GM23248 (cell line): Measurements from ENCODE around the gene CATSPER1. TPM values are rescaled to one million over a fixed set of nuclear protein-coding genes. Genes with fewer than 3 reads are reported as not detected.
A peak's percentile ranks its signal among the peaks of the same experiment; 100 is the strongest.

Source experiments
- DNase-seq: peaks from one replicate; pipeline ENCODE4 v3.0.0-alpha.2; 2015
- H2AFZ ChIP-seq: fragments of 200-600 bp; sonication (generic); 2 replicates; pipeline ENCODE4 v1.6.1; 2016; ENCODE audit warnings: antibody characterized with exemption
- H3F3A ChIP-seq: fragments of 200-600 bp; sonication (generic); 2 replicates; pipeline ENCODE4 v1.6.1; 2016; ENCODE audit warnings: mild to moderate bottlenecking, antibody characterized with exemption, mixed run types; ENCODE audit not compliant: insufficient read depth
- H3K27ac ChIP-seq: fragments of 200-600 bp; sonication (generic); 2 replicates; pipeline ENCODE4 v1.5.1; 2016; ENCODE audit warnings: mild to moderate bottlenecking
- H3K27me3 ChIP-seq: fragments of 200-600 bp; sonication (generic); replicated peaks from 2 replicates; pipeline ENCODE4 v1.6.1; 2016; ENCODE audit warnings: mild to moderate bottlenecking; ENCODE audit not compliant: insufficient read depth
- H3K36me3 ChIP-seq: fragments of 200-600 bp; sonication (generic); 2 replicates; pipeline ENCODE4 v1.6.1; 2016; ENCODE audit warnings: low read depth, mild to moderate bottlenecking
- H3K4me1 ChIP-seq: fragments of 200-600 bp; sonication (generic); 2 replicates; pipeline ENCODE4 v1.6.1; 2016; ENCODE audit warnings: mild to moderate bottlenecking; ENCODE audit not compliant: insufficient read depth
- H3K4me2 ChIP-seq: fragments of 200-600 bp; sonication (generic); one replicate; pipeline ENCODE4 v1.6.1; 2016; ENCODE audit warnings: mild to moderate bottlenecking; ENCODE audit not compliant: unreplicated experiment
- H3K4me3 ChIP-seq: fragments of 200-600 bp; sonication (generic); 2 replicates; pipeline ENCODE4 v1.5.1; 2016; ENCODE audit warnings: mild to moderate bottlenecking
- H3K79me2 ChIP-seq: fragments of 200-600 bp; sonication (generic); 2 replicates; pipeline ENCODE4 v1.6.1; 2016; ENCODE audit warnings: mild to moderate bottlenecking; ENCODE audit not compliant: insufficient read depth
- H3K9ac ChIP-seq: fragments of 200-600 bp; sonication (generic); 2 replicates; pipeline ENCODE4 v1.6.1; 2016; ENCODE audit warnings: mild to moderate bottlenecking
- H3K9me2 ChIP-seq: fragments of 200-600 bp; sonication (generic); 2 replicates; pipeline ENCODE4 v1.6.1; 2016; ENCODE audit warnings: mixed run types, mild to moderate bottlenecking, moderate library complexity; ENCODE audit not compliant: insufficient read depth
- H3K9me3 ChIP-seq: fragments of 200-600 bp; sonication (generic); one replicate; pipeline ENCODE4 v1.6.1; 2017; ENCODE audit warnings: low read depth
- H4K20me1 ChIP-seq: fragments of 200-600 bp; sonication (generic); 2 replicates; pipeline ENCODE4 v1.6.0; 2016; ENCODE audit not compliant: insufficient read depth
- EZH2 ChIP-seq: fragments of 200-600 bp; sonication (generic); IDR thresholded peaks from 2 replicates; pipeline ENCODE4 v1.6.1; 2018; ENCODE audit warnings: antibody characterized with exemption, mild to moderate bottlenecking; ENCODE audit not compliant: insufficient read depth, poor library complexity, severe bottlenecking
- EZH2phosphoT487 ChIP-seq: fragments of 200-600 bp; sonication (generic); IDR thresholded peaks from 2 replicates; pipeline ENCODE4 v1.6.1; 2018; ENCODE audit warnings: antibody characterized with exemption, moderate library complexity, mild to moderate bottlenecking, low read depth; ENCODE audit not compliant: insufficient read depth
- WGBS, 2 experiments: methylation state at CpG; one replicate each; pipeline ENCODE4 v1.1.6; 2015 to 2017; ENCODE audit warnings: low lambda C conversion rate in 2 of 2, low coverage in 1 of 2; ENCODE audit errors: missing lambda C conversion rate in 2 of 2; 5-methylcytosine and 5-hydroxymethylcytosine counted together
- in situ Hi-C: fragments of 300-500 bp; cut with MboI; formaldehyde crosslinking; loops from 2 replicates; pipeline ENCODE4 v1.15.0; 2020
- polyA plus RNA-seq: library from polyadenylated mRNA; unstranded; fragments of >200 nt; fragmentation: Nextera tagmentation; extraction: Ambion mirVana; gene quantifications from 2 replicates; pipeline ENCODE4 v1.2.1, GENCODE V29; 2016
- total RNA-seq: library from RNA; depleted of rRNA; stranded (reverse); fragments of >200 nt; shearing (Covaris generic); gene quantifications from 2 replicates; pipeline ENCODE4 v1.2.3, GENCODE V29; 2014

The CATSPER1 gene
- total and polyA plus RNA-seq, 2 experiments from 2014 or later: 1.7 TPM; not detected in 1

- 13 to 16% methylated on average over 42 to 46 of the region's 46 CpGs for WGBS, 2 experiments
- Histone ChIP-seq H2AFZ (peak overlapping the region; percentile 85), H3K9ac (peak overlapping the region; percentile 50), H3K4me3 (peak overlapping the region; percentile 57), H3K9me3 (no peaks in the 10 kb centered on the region), H4K20me1 (no peaks in the 10 kb centered on the region), H3F3A (no peaks in the 10 kb centered on the region), H3K9me2 (no peaks in the 10 kb centered on the region), H3K36me3 (no peaks in the 10 kb centered on the region), H3K27me3 (no peaks in the 10 kb centered on the region), H3K79me2 (no peaks in the 10 kb centered on the region), H3K4me1 (peaks cover 17% of the 10 kb centered on the region), H3K4me2 (peak overlapping the region; percentile 60), H3K27ac (no peak overlapping the region)
- in situ Hi-C loops: no loop called here
- no peak for TF ChIP-seq EZH2
- no peak for TF ChIP-seq EZH2phosphoT487
- DNase-seq: peak; percentile 81
These were observed 3.7 kb downstream of the CATSPER1 start for GRCh38 chr11:66022401-66023185.

GRCh38 chr11:66020618-66021357 is 5.5 kb downstream of the CATSPER1 start:
- peaks cover 26% of the 10 kb centered on the region for H3K4me1 ChIP-seq

DNA sequence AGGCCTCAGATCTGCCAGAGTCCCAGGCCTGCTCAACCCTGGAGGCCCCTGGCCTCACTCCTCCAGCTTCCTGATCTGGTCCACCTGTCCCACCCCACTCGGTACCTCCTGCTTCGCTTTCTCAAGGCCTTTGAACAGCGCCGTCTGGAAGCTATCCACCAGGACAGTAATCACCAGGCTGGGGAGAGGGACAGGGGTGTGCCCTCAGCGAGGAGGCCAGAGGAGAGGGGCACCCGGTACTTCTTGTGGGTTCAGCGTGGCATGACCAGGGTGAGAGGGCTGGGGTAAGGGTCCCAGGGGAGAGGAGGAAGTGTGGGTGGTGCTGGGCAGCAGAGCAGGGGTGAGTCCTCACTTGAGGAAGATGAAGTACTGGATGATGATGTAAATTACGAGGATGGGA is 6.1 kb downstream of the CATSPER1 start:
- DNase-seq: no peak
- H3K9me2 ChIP-seq: no peaks in the 10 kb centered on the region

More at GRCh38 chr11:66020618-66021357, 5.5 kb downstream of the CATSPER1 start:
- Histone ChIP-seq H3K9me2 (no peaks in the 10 kb centered on the region), H3K4me2 (no peak overlapping the region), H3K36me3 (no peaks in the 10 kb centered on the region), H3K27me3 (no peaks in the 10 kb centered on the region), H3K9ac (peak overlapping the region; percentile 29), H3K27ac (no peak overlapping the region), H3K9me3 (no peaks in the 10 kb centered on the region), H3K4me3 (0 out of 2 replicates have a peak overlapping the region, but pooled peaks have one; percentile 7), H2AFZ (peak overlapping the region; percentile 51), H3K79me2 (no peaks in the 10 kb centered on the region), H4K20me1 (no peaks in the 10 kb centered on the region), H3F3A (no peaks in the 10 kb centered on the region)
- DNase-seq: peak; percentile 89
- in situ Hi-C loops: no loop called here
- no peak for TF ChIP-seq EZH2
- TF ChIP-seq EZH2phosphoT487: no peak
- WGBS, 2 experiments: 63 to 69% methylated on average over 18 to 25 of the region's 25 CpGs

GRCh38 chr11:66017321-66017720 is 9.0 kb downstream of the CATSPER1 start:
- no peaks in the 10 kb centered on the region for H4K20me1 ChIP-seq
- H3K4me3 ChIP-seq: no peak overlapping the region
- no peak for DNase-seq
- H2AFZ ChIP-seq: no peak overlapping the region
- no peaks in the 10 kb centered on the region for H3K36me3 ChIP-seq
- no peaks in the 10 kb centered on the region for H3K27me3 ChIP-seq
- no peak for TF ChIP-seq EZH2
- no peak for TF ChIP-seq EZH2phosphoT487
- no peak overlapping the region for H3K9ac ChIP-seq
- no peaks in the 10 kb centered on the region for H3F3A ChIP-seq
- H3K4me1 ChIP-seq: peaks cover 40% of the 10 kb centered on the region
- H3K9me3 ChIP-seq: no peaks in the 10 kb centered on the region
- no peaks in the 10 kb centered on the region for H3K79me2 ChIP-seq
- no peak overlapping the region for H3K27ac ChIP-seq
- H3K9me2 ChIP-seq: no peaks in the 10 kb centered on the region
- in situ Hi-C loops: no loop called here
- 66 to 100% methylated on average over 2 to 4 of the region's 4 CpGs for WGBS, 2 experiments
- no peak overlapping the region for H3K4me2 ChIP-seq

More for the DNA sequence above, 6.1 kb downstream of the CATSPER1 start:
- TF ChIP-seq EZH2phosphoT487: no peak
- no peak for TF ChIP-seq EZH2
- Histone ChIP-seq H2AFZ (no peak overlapping the region), H3K4me3 (no peak overlapping the region), H3F3A (no peaks in the 10 kb centered on the region), H3K9me3 (no peaks in the 10 kb centered on the region), H3K27ac (no peak overlapping the region), H3K4me1 (peaks cover 32% of the 10 kb centered on the region), H3K9ac (no peak overlapping the region), H3K4me2 (no peak overlapping the region), H4K20me1 (no peaks in the 10 kb centered on the region), H3K36me3 (no peaks in the 10 kb centered on the region), H3K27me3 (no peaks in the 10 kb centered on the region), H3K79me2 (no peaks in the 10 kb centered on the region)
- 73 to 75% methylated on average over 8 of the region's 8 CpGs for WGBS, 2 experiments
- in situ Hi-C loops: no loop called here
